Measurements from ENCODE around the gene PSMC6.

The PSMC6 gene

DNA sequence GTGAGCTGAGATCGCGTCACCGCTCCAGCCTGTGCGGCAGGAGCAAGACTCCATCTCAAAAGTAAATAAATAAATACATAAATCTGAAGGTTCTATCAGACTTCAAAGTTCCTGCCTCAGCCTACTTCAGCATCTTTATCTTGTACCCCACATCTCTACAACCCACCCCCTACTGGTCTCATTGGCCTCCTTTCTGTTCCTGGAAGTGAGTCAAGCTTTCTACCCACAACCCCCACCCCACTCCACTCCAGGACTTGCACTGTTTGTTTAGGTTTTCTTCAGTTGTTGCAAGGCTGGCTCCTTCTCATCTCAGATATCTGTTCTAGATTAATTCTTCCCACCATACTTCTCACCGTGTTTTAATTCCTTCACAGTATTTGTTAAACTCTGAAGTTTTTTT, 714 bp upstream of the PSMC6 start:
- Histone ChIP-seq H2AFZ (ENCODE audit: low read length) (no peak overlapping the region), H3K4me1 (ENCODE audit: insufficient read depth, low read length, severe bottlenecking) (peaks cover 20% of the 10 kb centered on the region), H3F3A (ENCODE audit: insufficient read depth, low read length) (no peaks in the 10 kb centered on the region), H3K79me2 (ENCODE audit: insufficient read depth, low read length) (peaks cover 28% of the 10 kb centered on the region), H4K20me1 (ENCODE audit: insufficient read depth, low read length) (no peaks in the 10 kb centered on the region), H3K27ac (ENCODE audit: low read depth, low read length, poor library complexity, severe bottlenecking) (peak overlapping the region; percentile 72), H3K9me2 (ENCODE audit: low read depth, low read length) (no peaks in the 10 kb centered on the region), H3K36me3 (ENCODE audit: insufficient read depth, low read length) (peaks cover 37% of the 10 kb centered on the region), H3K4me2 (ENCODE audit: low read length) (peak overlapping the region; percentile 96), H3K27me3 (ENCODE audit: insufficient read depth, low read length) (no peaks in the 10 kb centered on the region), H3K4me3 (ENCODE audit: low read depth, low read length, poor library complexity, severe bottlenecking) (peak overlapping the region; percentile 96), H3K9ac (ENCODE audit: low read length) (peak overlapping the region; percentile 96), H3K9me3 (ENCODE audit: low read length) (no peaks in the 10 kb centered on the region)
- TF ChIP-seq, protein P1, sequence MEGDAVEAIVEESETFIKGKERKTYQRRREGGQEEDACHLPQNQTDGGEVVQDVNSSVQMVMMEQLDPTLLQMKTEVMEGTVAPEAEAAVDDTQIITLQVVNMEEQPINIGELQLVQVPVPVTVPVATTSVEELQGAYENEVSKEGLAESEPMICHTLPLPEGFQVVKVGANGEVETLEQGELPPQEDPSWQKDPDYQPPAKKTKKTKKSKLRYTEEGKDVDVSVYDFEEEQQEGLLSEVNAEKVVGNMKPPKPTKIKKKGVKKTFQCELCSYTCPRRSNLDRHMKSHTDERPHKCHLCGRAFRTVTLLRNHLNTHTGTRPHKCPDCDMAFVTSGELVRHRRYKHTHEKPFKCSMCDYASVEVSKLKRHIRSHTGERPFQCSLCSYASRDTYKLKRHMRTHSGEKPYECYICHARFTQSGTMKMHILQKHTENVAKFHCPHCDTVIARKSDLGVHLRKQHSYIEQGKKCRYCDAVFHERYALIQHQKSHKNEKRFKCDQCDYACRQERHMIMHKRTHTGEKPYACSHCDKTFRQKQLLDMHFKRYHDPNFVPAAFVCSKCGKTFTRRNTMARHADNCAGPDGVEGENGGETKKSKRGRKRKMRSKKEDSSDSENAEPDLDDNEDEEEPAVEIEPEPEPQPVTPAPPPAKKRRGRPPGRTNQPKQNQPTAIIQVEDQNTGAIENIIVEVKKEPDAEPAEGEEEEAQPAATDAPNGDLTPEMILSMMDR (IDR thresholded peaks at IDR 0.05; ENCODE audit: low read length), result no peak

DNA sequence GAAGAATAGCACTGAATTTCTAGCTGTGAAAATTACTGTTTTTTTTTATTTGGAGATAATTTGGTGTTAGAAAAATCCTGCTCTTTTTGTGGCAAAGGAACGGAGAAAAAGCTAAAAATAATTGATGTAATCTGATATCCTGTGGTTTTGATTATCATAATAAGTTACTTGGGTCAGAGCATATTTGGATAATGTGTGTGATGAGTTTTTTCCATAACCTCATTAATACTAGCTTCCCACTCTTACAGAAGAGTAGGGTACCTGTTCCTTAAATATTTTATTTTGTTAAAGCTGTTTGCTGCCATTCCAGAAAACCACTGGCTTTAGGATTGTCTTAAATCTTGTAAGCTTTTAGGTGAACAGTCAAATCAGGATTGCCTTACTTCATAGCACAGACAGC, 4.7 kb downstream of the PSMC6 start:
- peaks cover 28% of the 10 kb centered on the region for H3K79me2 ChIP-seq (ENCODE audit: insufficient read depth, low read length)
- H3K4me2 ChIP-seq (ENCODE audit: low read length), result no peak overlapping the region
- H3K36me3 ChIP-seq (ENCODE audit: insufficient read depth, low read length), result peaks cover 87% of the 10 kb centered on the region

DNA sequence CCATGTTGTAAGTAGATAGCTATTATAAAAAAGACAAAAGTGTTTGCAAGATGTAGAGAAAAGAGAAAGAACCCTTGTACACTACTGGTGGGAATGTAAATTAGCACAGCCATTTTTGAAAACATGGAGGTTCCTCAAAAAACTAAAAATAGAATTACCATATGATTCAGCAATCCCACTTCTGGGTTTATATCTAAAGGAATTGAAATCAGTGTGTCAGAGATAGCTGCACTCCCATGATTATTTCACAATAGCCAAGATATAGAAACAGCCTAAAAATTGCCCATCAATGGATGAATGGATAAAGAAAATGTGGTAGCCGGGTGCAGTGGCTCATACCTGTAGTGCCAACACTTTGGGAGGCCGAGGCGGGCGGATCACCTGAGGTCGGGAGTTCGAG, 9.2 kb downstream of the PSMC6 start:
- H3K4me1 ChIP-seq (ENCODE audit: insufficient read depth, low read length, severe bottlenecking), result no peaks in the 10 kb centered on the region
- H3F3A ChIP-seq (ENCODE audit: insufficient read depth, low read length), result no peaks in the 10 kb centered on the region
- H3K27me3 ChIP-seq (ENCODE audit: insufficient read depth, low read length), result no peaks in the 10 kb centered on the region
- H3K36me3 ChIP-seq (ENCODE audit: insufficient read depth, low read length), result peaks cover 92% of the 10 kb centered on the region
- no peaks in the 10 kb centered on the region for H4K20me1 ChIP-seq (ENCODE audit: insufficient read depth, low read length)
- H3K9me2 ChIP-seq (ENCODE audit: low read depth, low read length), result no peaks in the 10 kb centered on the region
- no peak overlapping the region for H2AFZ ChIP-seq (ENCODE audit: low read length)
- no peak overlapping the region for H3K27ac ChIP-seq (ENCODE audit: low read depth, low read length, poor library complexity, severe bottlenecking)
- TF ChIP-seq EZH2 (IDR thresholded peaks at IDR 0.05; ENCODE audit: borderline replicate concordance, low read length), result no peak
- TF ChIP-seq, protein P1 (IDR thresholded peaks at IDR 0.05; ENCODE audit: low read length), result no peak
- H3K79me2 ChIP-seq (ENCODE audit: insufficient read depth, low read length), result no peaks in the 10 kb centered on the region
- H3K4me2 ChIP-seq (ENCODE audit: low read length), result no peak overlapping the region
- no peaks in the 10 kb centered on the region for H3K9me3 ChIP-seq (ENCODE audit: low read length)
- H3K4me3 ChIP-seq (ENCODE audit: low read depth, low read length, poor library complexity, severe bottlenecking), result no peak overlapping the region
- no peak overlapping the region for H3K9ac ChIP-seq (ENCODE audit: low read length)

More for the DNA sequence above, 4.7 kb downstream of the PSMC6 start:
- H3K9me3 ChIP-seq (ENCODE audit: low read length), result no peaks in the 10 kb centered on the region
- H3K4me1 ChIP-seq (ENCODE audit: insufficient read depth, low read length, severe bottlenecking), result peaks cover 14% of the 10 kb centered on the region
- no peak overlapping the region for H2AFZ ChIP-seq (ENCODE audit: low read length)
- no peak overlapping the region for H3K9ac ChIP-seq (ENCODE audit: low read length)
- H4K20me1 ChIP-seq (ENCODE audit: insufficient read depth, low read length), result no peaks in the 10 kb centered on the region
- no peak for TF ChIP-seq EZH2 (IDR thresholded peaks at IDR 0.05; ENCODE audit: borderline replicate concordance, low read length)
- TF ChIP-seq, protein P1 (IDR thresholded peaks at IDR 0.05; ENCODE audit: low read length), result no peak
- no peak overlapping the region for H3K4me3 ChIP-seq (ENCODE audit: low read depth, low read length, poor library complexity, severe bottlenecking)
- H3F3A ChIP-seq (ENCODE audit: insufficient read depth, low read length), result no peaks in the 10 kb centered on the region
- no peaks in the 10 kb centered on the region for H3K27me3 ChIP-seq (ENCODE audit: insufficient read depth, low read length)
- no peaks in the 10 kb centered on the region for H3K9me2 ChIP-seq (ENCODE audit: low read depth, low read length)
- H3K27ac ChIP-seq (ENCODE audit: low read depth, low read length, poor library complexity, severe bottlenecking), result no peak overlapping the region

Data from OCI-LY1 (cell line).